Measurements from ENCODE around the gene USP7. TPM values are rescaled to one million over a fixed set of nuclear protein-coding genes. Genes with fewer than 3 reads are reported as not detected.

Gene USP7
- total and polyA plus RNA-seq, 10 of the 15 experiments (the other 5 are each of a cell fraction or from before 2014, with no cell fraction given), result 16.2 to 133 (median 60.5) TPM

DNA sequence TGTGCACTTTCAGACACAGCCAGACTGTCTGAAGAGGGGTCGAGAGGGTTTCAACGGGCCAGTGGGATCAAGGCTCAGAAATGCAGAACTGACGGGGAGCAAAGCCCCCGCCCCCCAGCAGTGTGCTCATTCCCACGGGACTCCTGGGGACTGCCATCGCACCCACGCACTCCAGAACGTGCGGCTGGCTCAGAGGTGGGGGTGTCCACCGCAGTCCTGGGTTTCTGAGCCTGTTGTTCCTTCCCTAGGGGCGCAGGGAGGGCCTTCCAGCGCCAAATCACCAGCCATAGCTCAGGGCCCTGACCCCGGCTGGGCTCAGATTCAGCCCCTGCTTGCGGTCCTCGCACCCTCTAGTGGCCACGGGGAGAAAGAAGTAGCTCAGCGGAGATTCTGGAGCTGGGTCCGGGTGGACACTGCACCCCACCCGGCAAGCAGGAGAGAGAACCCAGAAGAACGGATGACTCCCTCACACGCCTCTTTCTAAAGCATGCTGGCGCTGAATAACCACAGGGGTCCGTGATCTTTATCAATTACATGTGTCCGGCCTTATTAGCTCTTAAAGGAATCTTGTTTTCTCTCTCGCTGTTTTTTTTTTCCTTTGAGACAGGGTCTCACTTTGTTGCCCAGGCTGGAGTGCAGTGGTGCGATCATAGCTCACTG, 45.0 kb upstream of the USP7 start (continued):
- TF ChIP-seq, protein P1, sequence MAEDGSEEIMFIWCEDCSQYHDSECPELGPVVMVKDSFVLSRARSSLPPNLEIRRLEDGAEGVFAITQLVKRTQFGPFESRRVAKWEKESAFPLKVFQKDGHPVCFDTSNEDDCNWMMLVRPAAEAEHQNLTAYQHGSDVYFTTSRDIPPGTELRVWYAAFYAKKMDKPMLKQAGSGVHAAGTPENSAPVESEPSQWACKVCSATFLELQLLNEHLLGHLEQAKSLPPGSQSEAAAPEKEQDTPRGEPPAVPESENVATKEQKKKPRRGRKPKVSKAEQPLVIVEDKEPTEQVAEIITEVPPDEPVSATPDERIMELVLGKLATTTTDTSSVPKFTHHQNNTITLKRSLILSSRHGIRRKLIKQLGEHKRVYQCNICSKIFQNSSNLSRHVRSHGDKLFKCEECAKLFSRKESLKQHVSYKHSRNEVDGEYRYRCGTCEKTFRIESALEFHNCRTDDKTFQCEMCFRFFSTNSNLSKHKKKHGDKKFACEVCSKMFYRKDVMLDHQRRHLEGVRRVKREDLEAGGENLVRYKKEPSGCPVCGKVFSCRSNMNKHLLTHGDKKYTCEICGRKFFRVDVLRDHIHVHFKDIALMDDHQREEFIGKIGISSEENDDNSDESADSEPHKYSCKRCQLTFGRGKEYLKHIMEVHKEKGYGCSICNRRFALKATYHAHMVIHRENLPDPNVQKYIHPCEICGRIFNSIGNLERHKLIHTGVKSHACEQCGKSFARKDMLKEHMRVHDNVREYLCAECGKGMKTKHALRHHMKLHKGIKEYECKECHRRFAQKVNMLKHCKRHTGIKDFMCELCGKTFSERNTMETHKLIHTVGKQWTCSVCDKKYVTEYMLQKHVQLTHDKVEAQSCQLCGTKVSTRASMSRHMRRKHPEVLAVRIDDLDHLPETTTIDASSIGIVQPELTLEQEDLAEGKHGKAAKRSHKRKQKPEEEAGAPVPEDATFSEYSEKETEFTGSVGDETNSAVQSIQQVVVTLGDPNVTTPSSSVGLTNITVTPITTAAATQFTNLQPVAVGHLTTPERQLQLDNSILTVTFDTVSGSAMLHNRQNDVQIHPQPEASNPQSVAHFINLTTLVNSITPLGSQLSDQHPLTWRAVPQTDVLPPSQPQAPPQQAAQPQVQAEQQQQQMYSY (CRISPR knock-in tag; IDR thresholded peaks at IDR 0.05), result no peak
- no peak for TF ChIP-seq SUPT20H (IDR thresholded peaks at IDR 0.05; ENCODE audit: borderline replicate concordance, control insufficient read depth, low read depth, low read length)
- TF ChIP-seq, protein P2, sequence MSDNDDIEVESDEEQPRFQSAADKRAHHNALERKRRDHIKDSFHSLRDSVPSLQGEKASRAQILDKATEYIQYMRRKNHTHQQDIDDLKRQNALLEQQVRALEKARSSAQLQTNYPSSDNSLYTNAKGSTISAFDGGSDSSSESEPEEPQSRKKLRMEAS (IDR thresholded peaks at IDR 0.05; ENCODE audit: low read depth, low read length), result no peak
- TF ChIP-seq, protein P3, sequence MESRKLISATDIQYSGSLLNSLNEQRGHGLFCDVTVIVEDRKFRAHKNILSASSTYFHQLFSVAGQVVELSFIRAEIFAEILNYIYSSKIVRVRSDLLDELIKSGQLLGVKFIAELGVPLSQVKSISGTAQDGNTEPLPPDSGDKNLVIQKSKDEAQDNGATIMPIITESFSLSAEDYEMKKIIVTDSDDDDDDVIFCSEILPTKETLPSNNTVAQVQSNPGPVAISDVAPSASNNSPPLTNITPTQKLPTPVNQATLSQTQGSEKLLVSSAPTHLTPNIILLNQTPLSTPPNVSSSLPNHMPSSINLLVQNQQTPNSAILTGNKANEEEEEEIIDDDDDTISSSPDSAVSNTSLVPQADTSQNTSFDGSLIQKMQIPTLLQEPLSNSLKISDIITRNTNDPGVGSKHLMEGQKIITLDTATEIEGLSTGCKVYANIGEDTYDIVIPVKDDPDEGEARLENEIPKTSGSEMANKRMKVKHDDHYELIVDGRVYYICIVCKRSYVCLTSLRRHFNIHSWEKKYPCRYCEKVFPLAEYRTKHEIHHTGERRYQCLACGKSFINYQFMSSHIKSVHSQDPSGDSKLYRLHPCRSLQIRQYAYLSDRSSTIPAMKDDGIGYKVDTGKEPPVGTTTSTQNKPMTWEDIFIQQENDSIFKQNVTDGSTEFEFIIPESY (IDR thresholded peaks at IDR 0.05), result no peak
- TF ChIP-seq CHD1 (IDR thresholded peaks at IDR 0.05; ENCODE audit: low read depth, low read length), result no peak
- TF ChIP-seq POU2F2 (IDR thresholded peaks at IDR 0.05; ENCODE audit: borderline replicate concordance, low read depth, low read length), result peak; percentile 27; the same call in 1 of the 3 replicates
- TF ChIP-seq RB1 (IDR thresholded peaks at IDR 0.05; ENCODE audit: borderline replicate concordance), result peak; percentile 33; the same call in 1 of the 2 replicates
- TF ChIP-seq SRF (IDR thresholded peaks at IDR 0.05; ENCODE audit: low read depth in 2 of 2, low read length in 2 of 2), result no peak
- TF ChIP-seq PAX5 (IDR thresholded peaks at IDR 0.05; ENCODE audit: borderline replicate concordance, low read depth, low read length), result no peak; the same call in 1 of the 2 replicates
- TF ChIP-seq SUZ12 (IDR thresholded peaks at IDR 0.05; ENCODE audit: unreplicated experiment), result no peak
- TF ChIP-seq SMC3 (IDR thresholded peaks at IDR 0.05; ENCODE audit: borderline replicate concordance, low read length), result peak; percentile 75
- TF ChIP-seq, protein P4, sequence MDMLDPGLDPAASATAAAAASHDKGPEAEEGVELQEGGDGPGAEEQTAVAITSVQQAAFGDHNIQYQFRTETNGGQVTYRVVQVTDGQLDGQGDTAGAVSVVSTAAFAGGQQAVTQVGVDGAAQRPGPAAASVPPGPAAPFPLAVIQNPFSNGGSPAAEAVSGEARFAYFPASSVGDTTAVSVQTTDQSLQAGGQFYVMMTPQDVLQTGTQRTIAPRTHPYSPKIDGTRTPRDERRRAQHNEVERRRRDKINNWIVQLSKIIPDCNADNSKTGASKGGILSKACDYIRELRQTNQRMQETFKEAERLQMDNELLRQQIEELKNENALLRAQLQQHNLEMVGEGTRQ (IDR thresholded peaks at IDR 0.05; ENCODE audit: borderline replicate concordance, low read depth, low read length), result no peak
- no peak for TF ChIP-seq ETV6 (conservative IDR thresholded peaks at IDR 0.05 in 1 of 2, IDR thresholded peaks at IDR 0.05 in 1 of 2; ENCODE audit: borderline replicate concordance in 1 of 2, low read depth in 1 of 2)
- peak; percentile 29; the same call in 1 of the 2 replicates for TF ChIP-seq SPI1 (IDR thresholded peaks at IDR 0.05; ENCODE audit: borderline replicate concordance, insufficient read depth, low read depth, low read length)
- TF ChIP-seq ZNF207 (IDR thresholded peaks at IDR 0.05; ENCODE audit: borderline replicate concordance), result no peak
- TF ChIP-seq, protein P5, sequence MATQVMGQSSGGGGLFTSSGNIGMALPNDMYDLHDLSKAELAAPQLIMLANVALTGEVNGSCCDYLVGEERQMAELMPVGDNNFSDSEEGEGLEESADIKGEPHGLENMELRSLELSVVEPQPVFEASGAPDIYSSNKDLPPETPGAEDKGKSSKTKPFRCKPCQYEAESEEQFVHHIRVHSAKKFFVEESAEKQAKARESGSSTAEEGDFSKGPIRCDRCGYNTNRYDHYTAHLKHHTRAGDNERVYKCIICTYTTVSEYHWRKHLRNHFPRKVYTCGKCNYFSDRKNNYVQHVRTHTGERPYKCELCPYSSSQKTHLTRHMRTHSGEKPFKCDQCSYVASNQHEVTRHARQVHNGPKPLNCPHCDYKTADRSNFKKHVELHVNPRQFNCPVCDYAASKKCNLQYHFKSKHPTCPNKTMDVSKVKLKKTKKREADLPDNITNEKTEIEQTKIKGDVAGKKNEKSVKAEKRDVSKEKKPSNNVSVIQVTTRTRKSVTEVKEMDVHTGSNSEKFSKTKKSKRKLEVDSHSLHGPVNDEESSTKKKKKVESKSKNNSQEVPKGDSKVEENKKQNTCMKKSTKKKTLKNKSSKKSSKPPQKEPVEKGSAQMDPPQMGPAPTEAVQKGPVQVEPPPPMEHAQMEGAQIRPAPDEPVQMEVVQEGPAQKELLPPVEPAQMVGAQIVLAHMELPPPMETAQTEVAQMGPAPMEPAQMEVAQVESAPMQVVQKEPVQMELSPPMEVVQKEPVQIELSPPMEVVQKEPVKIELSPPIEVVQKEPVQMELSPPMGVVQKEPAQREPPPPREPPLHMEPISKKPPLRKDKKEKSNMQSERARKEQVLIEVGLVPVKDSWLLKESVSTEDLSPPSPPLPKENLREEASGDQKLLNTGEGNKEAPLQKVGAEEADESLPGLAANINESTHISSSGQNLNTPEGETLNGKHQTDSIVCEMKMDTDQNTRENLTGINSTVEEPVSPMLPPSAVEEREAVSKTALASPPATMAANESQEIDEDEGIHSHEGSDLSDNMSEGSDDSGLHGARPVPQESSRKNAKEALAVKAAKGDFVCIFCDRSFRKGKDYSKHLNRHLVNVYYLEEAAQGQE (IDR thresholded peaks at IDR 0.05; ENCODE audit: low read depth, low read length), result no peak
- no peak for TF ChIP-seq EZH2 (IDR thresholded peaks at IDR 0.05; ENCODE audit: borderline replicate concordance, control insufficient read depth, low read depth, low read length)
- no peak for TF ChIP-seq ZNF24 (IDR thresholded peaks at IDR 0.05)

Measured in GM12878 (cell line).